Effector memory CD4-positive, alpha-beta T cell (primary cell): Measurements from ENCODE around the gene RPS19.

Experiments
- DNase-seq, 3 donors: peaks; one replicate each; pipeline ENCODE4 v3.0.0-alpha.2; 2020
- H3K27ac ChIP-seq: 2 replicates; pipeline ENCODE4 v1.7.0; 2013; ENCODE audit warnings: mild to moderate bottlenecking, low read length, moderate library complexity; ENCODE audit not compliant: insufficient read depth, poor library complexity, severe bottlenecking
- H3K27me3 ChIP-seq: replicated peaks from 2 replicates; pipeline ENCODE4 v1.7.0; 2013; ENCODE audit warnings: mild to moderate bottlenecking, low read length; ENCODE audit not compliant: insufficient read depth, control insufficient read depth, poor library complexity, severe bottlenecking
- H3K36me3 ChIP-seq: 2 replicates; pipeline ENCODE4 v1.7.0; 2013; ENCODE audit warnings: mild to moderate bottlenecking, low read length, moderate library complexity; ENCODE audit not compliant: control insufficient read depth, insufficient read depth
- H3K4me1 ChIP-seq: 2 replicates; pipeline ENCODE4 v1.7.0; 2013; ENCODE audit warnings: low read length, mild to moderate bottlenecking; ENCODE audit not compliant: control insufficient read depth, insufficient read depth, poor library complexity, severe bottlenecking
- H3K4me3 ChIP-seq: 2 replicates; pipeline ENCODE4 v1.7.0; 2013; ENCODE audit warnings: low read length, low read depth, mild to moderate bottlenecking; ENCODE audit not compliant: insufficient read depth, poor library complexity, severe bottlenecking
- H3K9me3 ChIP-seq: 2 replicates; pipeline ENCODE4 v1.7.0; 2013; ENCODE audit warnings: mild to moderate bottlenecking, low read length, moderate library complexity; ENCODE audit not compliant: control insufficient read depth

RPS19 gene

DNA sequence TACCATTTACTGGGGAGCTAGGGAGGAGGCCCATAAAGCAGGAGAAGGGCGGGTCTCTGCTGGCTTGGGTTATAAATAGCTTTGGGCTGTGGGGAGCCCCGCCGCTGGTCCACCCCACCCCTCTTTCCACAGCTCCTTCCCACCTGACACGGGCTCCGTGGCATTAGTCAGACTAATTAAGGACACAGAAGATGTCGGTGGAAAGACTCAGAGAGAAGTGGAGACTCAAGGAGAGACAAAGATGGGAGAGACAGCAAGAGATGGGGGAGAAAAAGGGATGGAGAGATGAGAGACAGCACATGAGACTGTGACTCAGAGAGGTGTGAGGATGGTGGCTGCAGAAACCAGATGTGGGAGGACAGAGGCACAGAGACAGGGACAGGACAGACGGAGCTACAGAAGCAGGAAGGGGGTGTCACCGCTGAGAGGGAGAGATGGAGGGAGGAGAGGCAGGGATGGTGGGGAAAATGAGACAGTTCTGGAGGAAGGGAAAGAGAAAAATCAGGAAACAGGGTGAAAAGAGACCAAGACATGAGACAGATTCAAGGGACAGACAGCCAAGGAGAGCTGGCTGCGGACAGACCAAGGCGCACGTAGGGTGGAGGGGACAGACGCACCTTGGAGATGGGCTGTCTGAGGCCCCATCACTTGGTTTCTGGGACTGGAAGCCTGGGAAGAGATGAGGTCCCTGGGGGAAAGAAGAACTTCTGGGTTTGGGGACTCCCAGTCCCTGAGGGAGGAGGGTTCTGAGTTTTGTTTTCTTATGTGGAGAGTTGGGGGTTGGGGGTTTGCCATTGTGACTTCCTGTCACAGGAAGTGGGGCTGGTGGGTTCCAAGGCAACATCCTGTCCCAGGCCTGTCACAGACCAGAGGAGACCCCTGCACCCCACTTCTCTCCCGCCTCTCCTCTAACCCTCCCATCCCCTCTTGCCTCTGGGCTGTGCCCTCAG lies 27.0 kb downstream of the RPS19 start:
- no peaks in the 10 kb centered on the region for H3K27me3 ChIP-seq
- peak overlapping the region; percentile 64 for H3K4me3 ChIP-seq
- peak overlapping the region; percentile 92 for H3K27ac ChIP-seq
- H3K4me1 ChIP-seq = peaks cover 68% of the 10 kb centered on the region
- H3K9me3 ChIP-seq = no peaks in the 10 kb centered on the region
- DNase-seq = peak; percentile 53 to 64 (median 55)
- peaks cover 28% of the 10 kb centered on the region for H3K36me3 ChIP-seq

DNA sequence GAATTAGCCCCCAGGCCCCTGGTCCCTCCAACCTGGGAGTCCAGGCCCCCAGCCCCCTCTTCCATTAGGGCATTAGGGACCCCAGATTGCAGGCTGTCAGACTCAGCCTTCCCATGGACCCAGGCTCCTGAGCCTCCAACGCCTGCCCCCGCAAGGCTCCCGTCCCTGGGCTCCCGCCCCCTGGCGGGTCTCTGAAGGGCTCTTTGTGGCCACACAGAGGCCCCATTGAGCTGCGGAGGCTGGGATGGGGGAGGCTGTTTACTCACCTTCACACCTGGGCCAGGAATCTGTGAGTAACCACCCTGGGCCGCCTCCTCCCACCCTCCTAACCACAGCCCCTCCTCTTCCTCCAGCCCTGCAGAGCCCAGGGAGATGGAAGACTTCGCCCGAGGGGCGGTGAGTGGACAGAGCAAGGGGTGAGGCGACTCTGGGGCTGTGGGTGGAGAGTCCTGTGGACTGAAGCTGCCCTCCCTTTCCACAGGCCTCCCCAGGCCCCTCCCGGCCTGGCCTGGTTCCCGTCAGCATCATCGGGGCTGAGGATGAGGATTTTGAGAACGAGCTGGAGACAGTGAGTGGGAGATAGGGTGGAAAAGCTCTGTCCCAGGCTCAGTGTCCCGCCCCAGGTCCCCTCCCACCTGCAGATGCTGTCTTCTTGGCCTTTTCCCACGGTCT lies 27.8 kb downstream of the RPS19 start:
- no peaks in the 10 kb centered on the region for H3K27me3 ChIP-seq
- H3K4me1 ChIP-seq = peaks cover 70% of the 10 kb centered on the region
- H3K36me3 ChIP-seq = peaks cover 37% of the 10 kb centered on the region
- H3K27ac ChIP-seq = peak overlapping the region; percentile 92
- peak overlapping the region; percentile 64 for H3K4me3 ChIP-seq
- DNase-seq = peak; percentile 69 to 82 (median 82)
- H3K9me3 ChIP-seq = no peaks in the 10 kb centered on the region

- peak overlapping the region; percentile 92 for H3K27ac ChIP-seq
- H3K4me3 ChIP-seq = no peak overlapping the region
- DNase-seq = no peak
- peaks cover 42% of the 10 kb centered on the region for H3K36me3 ChIP-seq
- peaks cover 73% of the 10 kb centered on the region for H3K4me1 ChIP-seq
- no peaks in the 10 kb centered on the region for H3K9me3 ChIP-seq
- H3K27me3 ChIP-seq = no peaks in the 10 kb centered on the region
Observed at GRCh38 chr19:41888926-41889325, 28.9 kb downstream of the RPS19 start.

- Histone ChIP-seq H3K4me3 (no peak overlapping the region), H3K9me3 (no peaks in the 10 kb centered on the region), H3K27ac (peak overlapping the region; percentile 4), H3K27me3 (no peaks in the 10 kb centered on the region), H3K36me3 (peaks cover 51% of the 10 kb centered on the region), H3K4me1 (peaks cover 72% of the 10 kb centered on the region)
- DNase-seq = no peak
Observed at GRCh38 chr19:41889896-41890295, 29.8 kb downstream of the RPS19 start.

DNA sequence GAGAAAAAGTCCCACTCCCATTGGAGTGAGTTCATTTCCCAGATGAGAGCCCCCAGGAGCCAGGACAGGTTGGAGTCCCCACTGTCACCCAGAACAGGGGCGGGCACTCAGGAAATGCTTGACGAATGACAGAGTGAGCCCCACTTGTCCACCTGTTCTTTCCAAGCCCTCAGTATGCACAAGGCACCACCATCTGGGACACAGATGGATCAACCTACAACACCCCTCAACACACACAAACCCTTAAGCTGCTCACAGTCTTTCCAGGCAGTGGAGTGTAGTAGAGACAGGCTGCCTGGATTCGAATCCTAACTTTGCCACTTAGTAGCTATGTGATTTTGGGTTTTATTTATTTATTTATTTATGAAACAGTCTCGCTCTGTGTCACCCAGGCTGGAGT lies 30.9 kb downstream of the RPS19 start:
- no peak overlapping the region for H3K27ac ChIP-seq
- DNase-seq = no peak
- no peak overlapping the region for H3K4me3 ChIP-seq
- H3K4me1 ChIP-seq = peaks cover 68% of the 10 kb centered on the region
- H3K9me3 ChIP-seq = no peaks in the 10 kb centered on the region
- H3K36me3 ChIP-seq = peaks cover 62% of the 10 kb centered on the region
- H3K27me3 ChIP-seq = no peaks in the 10 kb centered on the region

DNA sequence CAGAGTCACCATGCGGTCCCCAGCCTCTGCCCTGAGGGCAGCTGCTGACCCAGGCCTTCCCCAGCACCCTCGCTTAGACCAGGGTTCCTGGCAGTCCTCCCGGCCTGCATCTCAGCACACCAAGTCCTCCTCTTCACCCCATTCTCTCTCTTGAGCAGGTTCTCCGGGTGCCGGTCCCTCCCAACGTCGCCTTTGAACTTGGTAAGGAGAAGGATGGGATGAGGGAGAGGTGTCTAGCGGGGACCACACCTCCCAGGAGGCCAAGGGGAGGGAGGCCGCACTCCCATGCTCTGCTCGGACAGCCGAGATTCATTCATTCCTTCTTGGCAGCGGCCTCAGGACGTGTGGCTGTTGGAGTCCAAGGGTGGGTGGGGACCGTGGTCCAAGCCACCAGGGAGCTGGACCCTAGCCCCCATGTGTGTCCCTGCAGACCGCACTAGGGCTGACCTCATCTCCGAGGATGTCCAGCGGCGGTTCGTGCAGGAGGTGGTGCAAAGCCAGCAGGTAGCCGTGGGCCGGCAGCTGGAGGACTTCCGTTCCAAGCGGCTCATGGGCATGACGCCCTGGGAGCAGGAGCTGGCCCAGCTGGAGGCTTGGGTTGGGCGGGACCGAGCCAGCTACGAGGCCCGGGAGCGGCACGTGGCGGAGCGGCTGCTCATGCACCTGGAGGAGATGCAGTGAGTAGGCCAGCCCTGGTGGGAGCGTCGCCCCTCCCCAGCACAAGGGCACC lies 32.3 kb downstream of the RPS19 start:
- Histone ChIP-seq H3K4me3 (no peak overlapping the region), H3K36me3 (peaks cover 74% of the 10 kb centered on the region), H3K27me3 (no peaks in the 10 kb centered on the region), H3K4me1 (peaks cover 57% of the 10 kb centered on the region), H3K9me3 (no peaks in the 10 kb centered on the region), H3K27ac (peak overlapping the region; percentile 45)
- no peak for DNase-seq

DNA sequence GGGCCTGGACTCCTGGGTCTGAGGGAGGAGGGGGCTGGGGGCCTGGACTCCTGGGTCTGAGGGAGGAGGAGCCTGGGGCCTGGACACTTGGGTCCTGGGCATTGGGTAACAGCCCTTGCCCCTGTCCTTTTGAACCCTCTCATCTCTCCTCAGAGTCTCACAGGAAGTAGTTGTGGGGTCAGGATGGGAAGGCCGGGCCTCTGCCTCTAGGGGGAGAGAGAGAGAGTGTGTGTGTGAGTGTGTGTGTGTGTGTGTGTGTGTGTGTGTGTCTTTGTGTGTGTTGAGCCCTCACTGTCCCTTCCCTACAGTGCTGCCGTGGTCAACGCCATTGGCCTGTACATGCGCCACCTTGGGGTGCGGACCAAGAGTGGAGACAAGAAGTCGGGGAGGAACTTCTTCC lies 33.8 kb downstream of the RPS19 start:
- DNase-seq = no peak
- Histone ChIP-seq H3K27ac (peak overlapping the region; percentile 53), H3K4me3 (no peak overlapping the region), H3K36me3 (peaks cover 84% of the 10 kb centered on the region), H3K27me3 (no peaks in the 10 kb centered on the region), H3K9me3 (no peaks in the 10 kb centered on the region), H3K4me1 (peaks cover 42% of the 10 kb centered on the region)

DNA sequence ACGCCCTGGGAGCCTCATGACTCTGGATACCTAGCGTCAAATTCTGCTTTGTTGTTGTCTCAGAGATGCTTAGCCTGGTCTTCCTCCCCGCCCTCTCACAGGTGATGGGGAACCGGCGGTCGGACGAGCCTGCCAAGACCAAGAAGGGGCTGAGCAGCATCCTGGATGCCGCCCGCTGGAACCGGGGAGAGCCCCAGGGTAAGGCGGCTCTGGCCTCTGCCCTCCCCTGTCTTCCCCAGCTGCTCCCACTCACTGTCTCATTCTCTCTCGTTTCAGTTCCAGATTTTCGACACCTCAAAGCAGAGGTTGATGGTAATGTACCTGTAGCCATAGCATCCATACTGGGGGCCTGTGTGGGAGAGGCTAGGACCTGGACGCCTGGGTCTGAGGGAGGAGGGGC lies 34.3 kb downstream of the RPS19 start:
- H3K27me3 ChIP-seq = no peaks in the 10 kb centered on the region
- peak overlapping the region; percentile 53 for H3K27ac ChIP-seq
- peaks cover 38% of the 10 kb centered on the region for H3K4me1 ChIP-seq
- no peak for DNase-seq
- H3K36me3 ChIP-seq = peaks cover 84% of the 10 kb centered on the region
- no peaks in the 10 kb centered on the region for H3K9me3 ChIP-seq
- no peak overlapping the region for H3K4me3 ChIP-seq

DNA sequence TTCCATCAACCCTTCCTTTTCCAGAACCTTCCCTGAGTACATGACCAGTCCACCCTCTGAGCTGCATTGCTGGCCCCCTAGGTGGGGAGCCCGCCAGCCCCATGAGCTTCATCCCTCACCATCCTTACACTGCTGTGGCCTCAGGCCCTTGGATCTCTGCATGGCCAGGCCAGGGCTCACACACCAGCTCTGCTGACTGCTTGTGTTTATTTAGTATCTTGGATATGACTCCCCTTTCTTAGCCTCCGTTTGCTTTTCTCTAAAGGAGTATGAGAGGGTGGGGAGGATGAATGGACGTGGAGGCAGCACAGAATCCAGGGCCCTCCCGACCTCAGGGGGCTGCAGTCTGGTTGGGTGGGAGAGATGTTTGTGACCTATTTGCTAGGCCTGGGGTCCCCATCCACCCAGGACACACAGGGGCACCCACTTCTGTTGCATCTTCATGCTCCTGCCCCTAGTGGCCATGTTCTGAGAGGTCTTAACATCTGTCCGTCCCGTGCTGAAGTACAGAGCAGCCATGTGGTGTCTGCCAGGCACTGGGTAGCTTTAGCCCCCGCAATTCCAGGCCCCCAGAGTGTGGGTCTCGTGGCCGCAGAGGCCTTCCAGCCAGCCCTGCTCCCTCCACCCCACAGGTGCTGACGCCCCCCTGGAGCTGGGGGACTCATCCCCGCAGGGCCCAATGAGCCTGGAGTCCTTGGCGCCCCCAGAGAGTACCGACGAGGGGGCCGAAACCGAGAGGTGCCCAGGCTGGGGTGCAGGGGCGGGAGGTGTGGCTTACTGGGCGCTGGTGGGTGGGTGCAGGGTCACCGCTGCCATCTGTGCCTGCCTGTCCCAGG lies 35.9 kb downstream of the RPS19 start:
- Histone ChIP-seq H3K4me1 (peaks cover 31% of the 10 kb centered on the region), H3K4me3 (no peak overlapping the region), H3K27ac (peak overlapping the region; percentile 27), H3K9me3 (no peaks in the 10 kb centered on the region), H3K27me3 (no peaks in the 10 kb centered on the region), H3K36me3 (peaks cover 85% of the 10 kb centered on the region)
- DNase-seq = no peak
